ENCODE measurements around the gene SNRNP200.

The SNRNP200 gene

DNA sequence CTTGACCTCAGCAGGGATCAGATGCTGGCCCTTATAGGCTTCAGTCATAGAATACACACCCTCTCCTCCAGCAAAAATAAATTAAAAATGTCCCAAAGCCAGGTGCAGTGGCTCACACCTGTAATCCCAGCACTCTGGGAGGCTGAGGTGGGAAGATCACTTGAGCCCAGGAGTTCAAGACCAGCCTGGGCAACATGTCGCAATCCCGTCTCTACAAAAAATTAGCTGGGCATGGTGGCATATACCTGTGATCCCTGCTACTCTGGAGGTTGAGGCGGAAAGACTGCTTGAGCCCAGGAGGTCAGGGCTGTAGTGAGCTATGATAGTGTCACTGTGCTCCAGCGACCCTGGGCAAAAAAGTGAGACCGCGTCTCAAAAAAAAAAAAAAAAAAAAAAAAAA lies 24.5 kb upstream of the SNRNP200 start:
- H3K27me3 ChIP-seq (ENCODE audit: insufficient read depth, poor library complexity, severe bottlenecking): no peaks in the 10 kb centered on the region
- no peak overlapping the region for H3K27ac ChIP-seq (replicated peaks)
- no peak overlapping the region for H3K4me3 ChIP-seq (replicated peaks; ENCODE audit: insufficient read depth, low read length)
- TF ChIP-seq SPI1 (IDR thresholded peaks at IDR 0.05; ENCODE audit: borderline replicate concordance, low read depth): no peak
- no peak for TF ChIP-seq POLR2AphosphoS5 (IDR thresholded peaks at IDR 0.05; ENCODE audit: low read depth)
- TF ChIP-seq, protein P1, sequence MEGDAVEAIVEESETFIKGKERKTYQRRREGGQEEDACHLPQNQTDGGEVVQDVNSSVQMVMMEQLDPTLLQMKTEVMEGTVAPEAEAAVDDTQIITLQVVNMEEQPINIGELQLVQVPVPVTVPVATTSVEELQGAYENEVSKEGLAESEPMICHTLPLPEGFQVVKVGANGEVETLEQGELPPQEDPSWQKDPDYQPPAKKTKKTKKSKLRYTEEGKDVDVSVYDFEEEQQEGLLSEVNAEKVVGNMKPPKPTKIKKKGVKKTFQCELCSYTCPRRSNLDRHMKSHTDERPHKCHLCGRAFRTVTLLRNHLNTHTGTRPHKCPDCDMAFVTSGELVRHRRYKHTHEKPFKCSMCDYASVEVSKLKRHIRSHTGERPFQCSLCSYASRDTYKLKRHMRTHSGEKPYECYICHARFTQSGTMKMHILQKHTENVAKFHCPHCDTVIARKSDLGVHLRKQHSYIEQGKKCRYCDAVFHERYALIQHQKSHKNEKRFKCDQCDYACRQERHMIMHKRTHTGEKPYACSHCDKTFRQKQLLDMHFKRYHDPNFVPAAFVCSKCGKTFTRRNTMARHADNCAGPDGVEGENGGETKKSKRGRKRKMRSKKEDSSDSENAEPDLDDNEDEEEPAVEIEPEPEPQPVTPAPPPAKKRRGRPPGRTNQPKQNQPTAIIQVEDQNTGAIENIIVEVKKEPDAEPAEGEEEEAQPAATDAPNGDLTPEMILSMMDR (IDR thresholded peaks at IDR 0.05; ENCODE audit: insufficient read depth, low read length): no peak
- TF ChIP-seq, protein P2, sequence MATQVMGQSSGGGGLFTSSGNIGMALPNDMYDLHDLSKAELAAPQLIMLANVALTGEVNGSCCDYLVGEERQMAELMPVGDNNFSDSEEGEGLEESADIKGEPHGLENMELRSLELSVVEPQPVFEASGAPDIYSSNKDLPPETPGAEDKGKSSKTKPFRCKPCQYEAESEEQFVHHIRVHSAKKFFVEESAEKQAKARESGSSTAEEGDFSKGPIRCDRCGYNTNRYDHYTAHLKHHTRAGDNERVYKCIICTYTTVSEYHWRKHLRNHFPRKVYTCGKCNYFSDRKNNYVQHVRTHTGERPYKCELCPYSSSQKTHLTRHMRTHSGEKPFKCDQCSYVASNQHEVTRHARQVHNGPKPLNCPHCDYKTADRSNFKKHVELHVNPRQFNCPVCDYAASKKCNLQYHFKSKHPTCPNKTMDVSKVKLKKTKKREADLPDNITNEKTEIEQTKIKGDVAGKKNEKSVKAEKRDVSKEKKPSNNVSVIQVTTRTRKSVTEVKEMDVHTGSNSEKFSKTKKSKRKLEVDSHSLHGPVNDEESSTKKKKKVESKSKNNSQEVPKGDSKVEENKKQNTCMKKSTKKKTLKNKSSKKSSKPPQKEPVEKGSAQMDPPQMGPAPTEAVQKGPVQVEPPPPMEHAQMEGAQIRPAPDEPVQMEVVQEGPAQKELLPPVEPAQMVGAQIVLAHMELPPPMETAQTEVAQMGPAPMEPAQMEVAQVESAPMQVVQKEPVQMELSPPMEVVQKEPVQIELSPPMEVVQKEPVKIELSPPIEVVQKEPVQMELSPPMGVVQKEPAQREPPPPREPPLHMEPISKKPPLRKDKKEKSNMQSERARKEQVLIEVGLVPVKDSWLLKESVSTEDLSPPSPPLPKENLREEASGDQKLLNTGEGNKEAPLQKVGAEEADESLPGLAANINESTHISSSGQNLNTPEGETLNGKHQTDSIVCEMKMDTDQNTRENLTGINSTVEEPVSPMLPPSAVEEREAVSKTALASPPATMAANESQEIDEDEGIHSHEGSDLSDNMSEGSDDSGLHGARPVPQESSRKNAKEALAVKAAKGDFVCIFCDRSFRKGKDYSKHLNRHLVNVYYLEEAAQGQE (IDR thresholded peaks at IDR 0.05; ENCODE audit: insufficient replicate concordance, low read depth): no peak
- TF ChIP-seq GABPA (IDR thresholded peaks at IDR 0.05; ENCODE audit: low read depth): no peak
- DNase-seq (ENCODE audit: low read depth in 1 of 2, low spot score in 1 of 2): no peak

- Histone ChIP-seq H3K4me3 (replicated peaks; ENCODE audit: insufficient read depth, low read length) (no peak overlapping the region), H3K27ac (replicated peaks) (no peak overlapping the region), H3K27me3 (ENCODE audit: insufficient read depth, poor library complexity, severe bottlenecking) (no peaks in the 10 kb centered on the region)
- DNase-seq (ENCODE audit: low read depth in 1 of 2, low spot score in 1 of 2): no peak
- TF ChIP-seq SPI1 (IDR thresholded peaks at IDR 0.05; ENCODE audit: borderline replicate concordance, low read depth) (no peak), GABPA (IDR thresholded peaks at IDR 0.05; ENCODE audit: low read depth) (no peak)
- TF ChIP-seq, protein P1 (IDR thresholded peaks at IDR 0.05; ENCODE audit: insufficient read depth, low read length): no peak
- TF ChIP-seq, protein P2 (IDR thresholded peaks at IDR 0.05; ENCODE audit: insufficient replicate concordance, low read depth): no peak
Observed at GRCh38 chr2:96329456-96329855, 24.1 kb upstream of the SNRNP200 start.

DNA sequence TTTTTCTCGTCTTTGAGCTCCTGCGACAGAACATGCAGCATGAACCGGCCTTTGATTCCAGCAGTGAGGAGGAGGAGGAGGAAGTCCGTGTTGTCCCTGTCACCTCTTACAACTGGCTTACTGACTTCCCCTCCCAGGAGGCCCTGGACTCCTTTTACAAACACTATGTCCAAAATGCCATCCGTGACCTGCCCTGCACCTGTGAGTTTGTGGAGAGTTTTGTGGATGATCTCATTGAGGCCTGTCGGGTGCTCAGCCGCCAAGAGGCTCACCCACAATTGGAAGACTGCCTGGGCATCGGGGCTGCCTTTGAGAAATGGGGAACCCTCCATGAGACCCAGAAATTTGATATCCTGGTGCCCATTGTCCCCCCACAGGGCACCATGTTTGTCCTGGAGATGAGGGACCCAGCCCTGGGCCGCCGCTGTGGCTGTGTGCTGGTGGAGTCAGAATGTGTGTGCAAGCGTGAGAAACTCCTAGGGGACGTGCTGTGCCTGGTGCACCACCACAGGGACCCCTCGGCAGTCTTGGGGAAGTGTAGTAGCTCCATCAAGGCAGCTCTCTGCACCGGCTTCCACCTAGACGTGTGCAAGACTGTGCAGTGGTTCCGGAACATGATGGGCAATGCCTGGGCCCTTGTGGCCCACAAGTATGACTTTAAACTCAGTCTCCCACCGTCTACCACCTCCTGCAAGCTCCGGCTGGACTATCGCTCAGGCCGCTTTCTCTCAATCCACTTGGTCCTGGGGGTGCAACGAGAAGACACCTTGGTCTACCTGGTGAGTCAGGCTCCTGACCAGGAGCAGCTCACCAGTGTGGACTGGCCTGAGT lies 21.9 kb upstream of the SNRNP200 start:
- TF ChIP-seq POLR2AphosphoS5 (IDR thresholded peaks at IDR 0.05; ENCODE audit: low read depth) (no peak), GABPA (IDR thresholded peaks at IDR 0.05; ENCODE audit: low read depth) (no peak), SPI1 (IDR thresholded peaks at IDR 0.05; ENCODE audit: borderline replicate concordance, low read depth) (no peak)
- TF ChIP-seq, protein P1 (IDR thresholded peaks at IDR 0.05; ENCODE audit: insufficient read depth, low read length): no peak
- TF ChIP-seq, protein P2 (IDR thresholded peaks at IDR 0.05; ENCODE audit: insufficient replicate concordance, low read depth): no peak
- Histone ChIP-seq H3K4me3 (replicated peaks; ENCODE audit: insufficient read depth, low read length) (no peak overlapping the region), H3K27ac (replicated peaks) (no peak overlapping the region), H3K27me3 (ENCODE audit: insufficient read depth, poor library complexity, severe bottlenecking) (peaks cover 3% of the 10 kb centered on the region)
- no peak for DNase-seq (ENCODE audit: low read depth in 1 of 2, low spot score in 1 of 2)

All from HL-60 (cell line).